HT-29 (cell line): ENCODE measurements around the gene NCOR2. TPM values are rescaled to one million over a fixed set of nuclear protein-coding genes. Genes with fewer than 3 reads are reported as not detected.

Source experiments
- DNase-seq: peaks from one replicate; pipeline ENCODE4 v3.0.0-alpha.2; 2015; ENCODE audit warnings: low spot score
- total RNA-seq: library from RNA; depleted of rRNA; stranded (reverse); fragments of >200 nt; shearing (Covaris generic); gene quantifications from 2 replicates; pipeline ENCODE4 v1.2.3, GENCODE V29; 2014

Gene NCOR2
- total RNA-seq, 1 experiment from 2014 or later: 114 TPM

DNA sequence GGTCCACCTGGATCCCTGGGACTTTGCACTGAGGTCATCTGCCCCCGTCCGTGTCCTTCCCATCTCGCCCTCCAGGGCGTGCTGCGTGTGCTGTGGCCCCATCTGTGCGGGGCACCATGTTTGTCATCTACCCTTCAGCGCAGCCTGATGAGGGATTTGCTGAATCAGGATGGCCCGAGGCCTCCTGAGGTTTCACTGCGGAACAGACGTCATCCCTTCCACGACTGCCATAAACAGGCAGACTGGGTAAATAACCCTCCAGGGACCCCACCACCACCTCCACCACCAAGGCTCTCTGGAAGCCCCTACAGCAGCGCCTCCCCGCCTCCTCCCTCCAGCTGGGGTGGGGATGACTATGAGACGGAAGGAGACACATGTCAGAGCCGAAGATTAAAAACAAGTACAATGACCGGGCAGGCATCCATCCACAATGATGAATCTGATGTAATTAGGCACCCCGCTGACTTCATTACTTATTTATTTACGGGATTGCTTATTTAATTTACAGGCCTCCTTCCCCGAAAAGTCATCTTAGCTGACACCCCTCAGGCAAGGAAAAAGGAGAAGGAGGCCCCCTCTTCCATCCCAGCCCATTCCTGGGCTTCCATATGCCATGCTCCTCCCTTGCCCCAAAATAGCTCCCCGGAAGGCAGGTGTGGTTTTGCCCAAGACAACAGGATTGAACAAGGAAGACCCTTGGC is 39.4 kb downstream of the NCOR2 start:
- no peak for DNase-seq

GRCh38 chr12:124525927-124526692 is 41.3 kb downstream of the NCOR2 start:
- no peak for DNase-seq

GRCh38 chr12:124525455-124525854 is 42.0 kb downstream of the NCOR2 start:
- DNase-seq: no peak

GRCh38 chr12:124524231-124524925 is 43.0 kb downstream of the NCOR2 start:
- no peak for DNase-seq

GRCh38 chr12:124523071-124523470 is 44.3 kb downstream of the NCOR2 start:
- DNase-seq: no peak

GRCh38 chr12:124520907-124521306 is 46.5 kb downstream of the NCOR2 start:
- DNase-seq: no peak

GRCh38 chr12:124520265-124520701 is 47.1 kb downstream of the NCOR2 start:
- DNase-seq: peak; percentile 86

DNA sequence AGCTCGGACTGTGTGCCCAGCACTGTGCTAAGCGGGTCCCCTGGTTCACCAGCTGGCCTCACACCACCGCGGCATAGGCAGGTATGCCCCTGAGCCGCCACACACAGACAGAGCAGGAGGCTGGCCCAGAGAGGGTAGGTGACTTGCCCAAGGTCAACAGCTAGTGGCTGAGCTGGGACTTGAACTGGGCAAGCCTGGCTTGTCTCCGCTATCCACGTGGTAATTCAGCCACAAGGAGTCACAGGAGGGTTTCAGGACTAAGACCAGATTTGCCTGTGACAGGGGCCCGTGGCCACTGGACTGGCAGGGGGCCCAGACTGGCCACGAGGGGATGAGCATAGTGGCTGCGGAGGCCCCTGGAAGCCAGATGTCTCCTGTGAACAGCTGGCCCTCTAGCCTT is 47.7 kb downstream of the NCOR2 start:
- DNase-seq: peak; percentile 11

DNA sequence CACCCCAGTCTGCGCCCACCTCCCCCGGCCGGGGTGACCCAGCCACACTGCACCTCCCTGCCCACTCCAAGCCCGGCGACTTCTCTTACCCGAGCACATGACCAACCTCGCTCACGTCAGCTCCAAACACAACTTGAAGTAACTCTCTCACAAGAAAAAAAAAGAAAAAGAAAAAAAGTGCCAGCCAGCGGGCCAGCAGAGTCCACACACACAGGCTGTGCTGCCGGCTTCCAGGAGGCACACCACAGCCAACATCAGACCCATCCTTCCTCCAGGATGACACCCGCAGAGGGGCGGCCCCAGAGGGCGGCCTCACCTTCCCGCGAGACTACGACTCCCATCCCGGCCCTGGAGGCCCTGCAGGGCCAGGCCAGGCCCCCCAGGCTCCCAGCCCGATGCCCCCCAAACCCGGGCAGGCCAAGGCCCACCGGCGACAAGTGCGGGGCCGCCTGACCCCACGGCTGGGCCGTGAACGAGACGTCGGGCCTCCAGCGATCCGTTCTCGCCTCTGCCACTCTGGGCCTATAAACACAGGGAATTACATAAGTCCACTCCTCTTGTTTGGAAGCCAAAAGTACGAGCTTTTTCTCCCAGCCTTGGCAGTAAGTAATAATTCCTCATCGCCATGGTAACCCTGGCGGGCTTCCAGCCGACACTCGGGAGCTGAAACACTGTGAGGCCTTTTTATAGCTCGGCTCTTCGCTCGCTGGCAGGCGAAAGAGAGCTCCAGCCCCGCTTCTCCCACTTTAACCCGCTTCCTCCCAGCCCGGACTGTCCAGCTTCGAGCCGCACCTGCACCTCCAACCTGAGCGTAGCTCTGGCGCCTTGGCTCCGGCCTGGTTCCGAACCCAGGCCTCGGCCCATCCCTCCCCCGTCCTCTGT is 49.1 kb downstream of the NCOR2 start:
- DNase-seq: peak; percentile 99
